Left lung (tissue), 10 donors: Measurements from ENCODE around the gene ACO1. TPM values are rescaled to one million over a fixed set of nuclear protein-coding genes. Genes with fewer than 3 reads are reported as not detected.

Source experiments
- ATAC-seq: fragments of 200-7000 bp; cut with Tn5 transposase; one replicate; pipeline ENCODE4 v1.9.1; 2020; ENCODE audit warnings: moderate library complexity
- DNase-seq, 4 donors: peaks; one replicate each; pipeline ENCODE4 v3.0.0-alpha.2; 2013 to 2020
- H3K27ac ChIP-seq, 2 donors: fragments of 200-600 bp; sonication (generic) in 1 of 2; one replicate each; pipeline versions ENCODE4 v1.5.0 to v1.8.0; 2020 to 2021
- H3K27me3 ChIP-seq, 2 donors: fragments of 200-600 bp; sonication (generic) in 1 of 2; one replicate each; pipeline versions ENCODE4 v1.5.0 to v1.8.0; 2020 to 2021
- H3K36me3 ChIP-seq, 2 donors: fragments of 200-600 bp; sonication (generic) in 1 of 2; one replicate each; pipeline versions ENCODE4 v1.5.0 to v1.8.0; 2020 to 2021
- H3K4me1 ChIP-seq, 2 donors: fragments of 200-600 bp; one replicate each; pipeline ENCODE4 v1.8.0; 2021
- H3K4me3 ChIP-seq, 2 donors: fragments of 200-600 bp; sonication (generic) in 1 of 2; one replicate each; pipeline versions ENCODE4 v1.5.0 to v1.8.0; 2020 to 2021; ENCODE audit warnings: mild to moderate bottlenecking in 1 of 2
- H3K9me3 ChIP-seq, 2 donors: fragments of 200-600 bp; sonication (generic) in 1 of 2; one replicate each; pipeline versions ENCODE4 v1.5.0 to v1.8.0; 2020 to 2021
- CTCF ChIP-seq, 2 donors: fragments of 200-600 bp; sonication (generic) in 1 of 2; IDR thresholded peaks; one replicate each; pipeline versions ENCODE4 v1.5.0 to v1.8.0; 2021; ENCODE audit warnings: antibody characterized with exemption in 2 of 2
- intact Hi-C, 2 donors: fragments of 100-400 bp; cut with DNase I; formaldehyde crosslinking; loops; one replicate each; pipeline versions ENCODE4 v1.11.2 to v1.14.2; 2022
- polyA plus RNA-seq, 6 donors: library from polyadenylated mRNA; unstranded; fragments of 120-200 nt; gene quantifications; one replicate each; pipeline ENCODE4 v1.2.1, GENCODE V29; 2013; ENCODE audit not compliant: insufficient read length in 6 of 6
- total RNA-seq, 2 donors: library from RNA; stranded (reverse); fragmentation: NEBNext Ultra II Directional; extraction: Animal tissue kit (Norgen Biotek cat#: 25700); gene quantifications; one replicate each; pipeline ENCODE4 v1.2.1, GENCODE V29; 2021
- donor health status: DM: no; HTN: yes; CAD: no.
- donor health status: DM: no; HTN: no; CAD: no.

Gene ACO1
- total and polyA plus RNA-seq, 8 donors = 28.6 to 45.1 (median 32.2) TPM

GRCh38 chr9:32404856-32405255, 20.4 kb downstream of the ACO1 start:
- intact Hi-C loops = no loop called here
- Histone ChIP-seq H3K4me1 (no peaks in the 10 kb centered on the region), H3K9me3 (peaks cover 0 to 5% of the 10 kb centered on the region in 2 donors), H3K27ac (no peak overlapping the region), H3K27me3 (no peaks in the 10 kb centered on the region), H3K4me3 (no peak overlapping the region), H3K36me3 (peaks cover 0 to 42% of the 10 kb centered on the region in 2 donors)
- ATAC-seq = no peak
- no peak for DNase-seq
- no peak for TF ChIP-seq CTCF (IDR thresholded peaks at IDR 0.05)

- Histone ChIP-seq H3K9me3 (peaks cover 0 to 5% of the 10 kb centered on the region in 2 donors), H3K4me3 (no peak overlapping the region), H3K27me3 (no peaks in the 10 kb centered on the region), H3K27ac (no peak overlapping the region), H3K4me1 (no peaks in the 10 kb centered on the region), H3K36me3 (peaks cover 0 to 49% of the 10 kb centered on the region in 2 donors)
- DNase-seq (no peak), ATAC-seq (no peak)
- intact Hi-C loops = no loop called here
- no peak for TF ChIP-seq CTCF (IDR thresholded peaks at IDR 0.05)
Observed at GRCh38 chr9:32405506-32405905, 21.1 kb downstream of the ACO1 start.

GRCh38 chr9:32406046-32406445, 21.6 kb downstream of the ACO1 start:
- DNase-seq (no peak), ATAC-seq (no peak)
- no peaks in the 10 kb centered on the region for H3K4me1 ChIP-seq
- peaks cover 0 to 50% of the 10 kb centered on the region in 2 donors for H3K36me3 ChIP-seq
- TF ChIP-seq CTCF (IDR thresholded peaks at IDR 0.05) = no peak
- H3K27ac ChIP-seq = no peak overlapping the region
- H3K4me3 ChIP-seq = no peak overlapping the region
- no peaks in the 10 kb centered on the region for H3K27me3 ChIP-seq
- intact Hi-C loops = no loop called here
- peaks cover 0 to 5% of the 10 kb centered on the region in 2 donors for H3K9me3 ChIP-seq

GRCh38 chr9:32411753-32412152, 27.3 kb downstream of the ACO1 start:
- intact Hi-C loops = no loop called here
- Histone ChIP-seq H3K4me3 (no peak overlapping the region), H3K27ac (no peak overlapping the region), H3K9me3 (no peaks in the 10 kb centered on the region), H3K4me1 (no peaks in the 10 kb centered on the region), H3K27me3 (no peaks in the 10 kb centered on the region), H3K36me3 (peaks cover 0 to 58% of the 10 kb centered on the region in 2 donors)
- DNase-seq (no peak), ATAC-seq (no peak)
- TF ChIP-seq CTCF (IDR thresholded peaks at IDR 0.05) = no peak

- Histone ChIP-seq H3K27me3 (no peaks in the 10 kb centered on the region), H3K4me1 (no peaks in the 10 kb centered on the region), H3K27ac (no peak overlapping the region), H3K4me3 (no peak overlapping the region), H3K36me3 (peaks cover 0 to 51% of the 10 kb centered on the region in 2 donors), H3K9me3 (no peaks in the 10 kb centered on the region)
- no peak for DNase-seq
- no peak for TF ChIP-seq CTCF (IDR thresholded peaks at IDR 0.05)
- intact Hi-C loops = no loop called here
- no peak for ATAC-seq
Observed at GRCh38 chr9:32412440-32412839, 28.0 kb downstream of the ACO1 start.
